Ecto neural progenitor cell (in vitro differentiated cells): ENCODE data around the gene RASSF3.
"Not testable (repeated sequence)": the region's sequence is repeated elsewhere in the genome, so short reads cannot be mapped to it uniquely, and the experiment has no call there.

Experiments
- DNase-seq: peaks from one replicate; pipeline ENCODE4 v3.0.0-alpha.2; 2018; ENCODE audit warnings: low spot score

The RASSF3 gene

DNA sequence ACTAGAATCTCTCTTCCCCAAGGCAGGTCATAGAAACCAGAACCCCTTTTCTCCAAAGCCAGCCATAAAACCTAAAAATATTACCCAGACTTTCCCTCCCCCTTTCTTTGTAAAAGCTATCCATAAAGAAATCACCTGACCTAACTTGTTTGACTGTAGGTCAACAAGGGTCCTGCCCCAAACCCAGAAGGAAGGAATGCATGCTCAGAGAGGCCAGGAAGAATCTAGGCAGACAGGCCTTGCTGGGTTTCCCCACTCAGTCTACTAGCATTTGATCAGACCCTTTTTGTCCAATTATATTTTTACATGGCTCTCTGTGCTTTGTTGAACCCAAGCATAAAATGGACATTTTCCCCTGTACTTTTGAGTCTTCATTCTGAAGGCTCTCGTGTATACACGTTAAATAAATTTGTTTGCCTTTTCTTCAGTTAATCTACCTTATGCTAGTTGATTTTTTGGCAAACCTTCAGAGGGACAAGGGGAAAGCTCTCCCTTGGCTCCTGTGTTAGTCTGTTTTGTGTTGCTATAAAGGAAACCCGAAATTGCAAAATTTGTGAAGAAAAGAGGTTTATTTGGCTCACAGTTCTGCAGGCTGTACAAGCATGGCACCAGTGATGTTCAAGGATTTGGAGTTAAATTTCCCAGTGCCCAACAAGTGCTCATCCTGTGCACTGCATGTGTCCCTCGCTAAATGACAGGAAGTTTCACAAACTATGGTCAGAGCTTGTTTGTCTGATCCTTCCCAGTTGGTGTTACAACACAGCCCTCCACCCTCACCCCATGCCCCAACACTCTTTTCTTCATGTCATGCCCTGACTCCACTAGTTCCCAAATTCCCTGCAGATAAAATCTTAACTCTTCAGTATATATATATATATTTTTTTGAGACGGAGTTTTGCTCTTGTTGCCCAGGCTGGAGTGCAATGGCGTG is 14.2 kb upstream of the RASSF3 start:
- DNase-seq, result no peak

DNA sequence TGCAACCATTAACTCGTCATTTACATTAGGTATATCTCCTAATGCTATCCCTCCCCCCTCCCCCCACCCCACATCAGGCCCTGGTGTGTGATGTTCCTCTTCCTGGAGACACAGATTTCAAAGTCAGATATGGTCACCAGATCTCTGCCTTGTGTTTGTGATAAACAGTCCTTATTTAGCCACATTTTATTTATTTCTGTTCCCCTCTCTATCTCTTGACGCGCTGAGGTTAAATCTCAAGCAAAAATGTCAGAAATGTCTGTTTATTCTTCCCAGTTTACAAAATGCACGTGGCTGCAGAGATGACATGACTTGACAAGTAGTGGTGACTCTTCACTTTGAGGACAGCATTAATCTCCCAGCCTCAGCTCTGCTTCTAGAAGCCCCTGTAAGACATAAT is 11.5 kb upstream of the RASSF3 start:
- DNase-seq, result no peak

DNA sequence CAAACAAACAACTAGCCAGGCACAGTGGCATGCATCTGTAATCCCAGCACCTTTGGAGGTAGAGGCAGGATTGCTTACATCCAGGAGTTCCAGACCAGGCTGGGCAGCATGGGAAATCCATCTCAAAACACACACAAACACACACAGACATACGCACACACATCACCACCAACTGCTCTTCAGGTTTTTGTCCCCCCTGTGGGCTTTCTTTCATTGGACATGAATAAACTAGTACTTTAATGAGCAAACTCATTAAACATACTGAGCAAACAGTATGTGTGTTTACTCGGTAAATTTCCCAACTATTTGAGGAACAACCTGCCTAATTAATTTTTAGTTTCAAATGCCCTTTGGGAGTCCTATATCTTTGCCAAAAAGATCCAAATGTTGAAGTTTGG is 10.1 kb upstream of the RASSF3 start:
- DNase-seq, result no peak

DNA sequence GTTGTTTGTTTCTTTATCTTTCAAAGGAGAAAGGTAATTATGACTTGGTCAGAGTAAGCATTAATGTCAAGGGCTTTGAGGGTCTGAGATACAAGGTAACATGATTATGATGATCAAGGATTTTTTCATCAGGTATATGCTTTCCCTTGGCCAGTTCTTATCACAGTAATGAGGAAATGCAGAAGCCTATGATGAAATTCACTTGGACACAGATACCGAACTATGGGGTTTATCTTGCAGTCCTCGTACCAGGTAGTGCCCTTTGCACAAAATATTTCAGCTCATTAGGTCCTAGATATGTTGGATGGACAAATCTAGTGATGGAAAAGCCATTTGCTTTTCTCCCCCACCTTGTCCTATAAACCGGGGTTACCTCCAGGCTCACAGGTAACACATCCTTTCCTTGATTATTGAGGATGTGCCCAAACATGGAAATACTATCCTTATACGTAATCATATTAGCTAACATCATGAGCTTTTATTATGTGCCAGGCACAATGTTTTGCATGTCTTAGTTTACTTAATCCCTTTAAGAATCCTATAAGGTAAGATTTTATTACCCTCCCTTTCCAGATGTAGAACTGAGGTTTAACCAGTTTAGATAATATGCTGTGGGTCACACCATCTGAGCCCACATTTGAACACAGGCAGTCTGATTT is 7.0 kb upstream of the RASSF3 start:
- DNase-seq, result no peak

DNA sequence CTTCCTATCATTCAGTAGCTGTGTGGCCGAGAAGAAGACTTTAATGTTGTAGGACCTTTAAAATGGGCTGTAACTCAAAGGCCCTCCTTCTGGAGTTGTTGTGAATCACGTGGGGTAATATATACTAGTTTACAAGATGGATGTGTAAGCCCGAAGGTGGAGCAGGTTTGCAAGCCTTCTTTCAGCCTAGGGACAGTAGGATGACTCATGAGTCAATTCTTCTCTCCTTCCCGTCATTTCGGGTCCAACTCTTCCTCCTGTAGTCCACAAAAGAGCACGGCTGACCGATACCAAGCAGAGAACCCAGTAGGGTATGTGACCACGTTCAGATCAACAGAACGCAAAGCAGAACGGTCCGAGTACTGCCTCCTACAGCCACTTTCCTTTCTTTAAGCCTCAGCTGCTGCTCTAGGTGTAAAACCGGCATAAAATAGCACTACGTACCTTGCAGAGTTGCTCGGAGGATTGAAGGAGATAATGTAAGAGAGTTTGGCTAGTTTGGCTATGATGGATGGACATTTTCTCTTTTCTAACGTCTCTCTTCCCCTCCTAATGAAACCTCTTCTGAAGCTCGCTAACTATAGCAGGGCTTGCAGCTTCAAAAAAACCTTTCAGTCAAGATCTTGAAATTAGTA is 1.3 kb upstream of the RASSF3 start:
- peak; percentile 64 for DNase-seq

DNA sequence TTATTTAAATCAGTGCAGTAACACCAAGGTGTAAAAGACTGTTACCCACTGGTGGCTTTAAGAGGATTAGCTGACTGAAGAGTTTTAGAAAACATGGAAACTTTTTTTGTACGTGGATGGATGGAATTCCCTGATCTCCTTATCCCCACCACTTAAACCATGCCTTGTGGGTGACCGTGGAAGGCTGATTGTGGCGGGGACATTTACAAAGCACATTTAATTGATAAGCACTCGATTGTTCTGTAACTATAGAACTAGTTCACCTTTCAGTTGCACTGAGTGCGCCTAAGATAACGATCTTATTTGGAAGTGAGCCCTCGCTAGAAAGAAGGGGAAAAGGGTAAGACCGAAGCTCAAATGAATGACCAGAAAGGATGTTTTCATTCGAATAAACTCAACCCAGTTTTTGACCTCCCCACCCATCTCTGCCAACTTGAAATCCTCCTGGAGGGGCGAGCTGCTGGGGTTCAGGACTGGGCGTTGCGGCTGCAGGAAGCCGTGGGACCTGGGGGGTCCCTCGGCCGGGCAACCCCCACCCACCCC is 688 bp upstream of the RASSF3 start:
- DNase-seq, result no peak

DNA sequence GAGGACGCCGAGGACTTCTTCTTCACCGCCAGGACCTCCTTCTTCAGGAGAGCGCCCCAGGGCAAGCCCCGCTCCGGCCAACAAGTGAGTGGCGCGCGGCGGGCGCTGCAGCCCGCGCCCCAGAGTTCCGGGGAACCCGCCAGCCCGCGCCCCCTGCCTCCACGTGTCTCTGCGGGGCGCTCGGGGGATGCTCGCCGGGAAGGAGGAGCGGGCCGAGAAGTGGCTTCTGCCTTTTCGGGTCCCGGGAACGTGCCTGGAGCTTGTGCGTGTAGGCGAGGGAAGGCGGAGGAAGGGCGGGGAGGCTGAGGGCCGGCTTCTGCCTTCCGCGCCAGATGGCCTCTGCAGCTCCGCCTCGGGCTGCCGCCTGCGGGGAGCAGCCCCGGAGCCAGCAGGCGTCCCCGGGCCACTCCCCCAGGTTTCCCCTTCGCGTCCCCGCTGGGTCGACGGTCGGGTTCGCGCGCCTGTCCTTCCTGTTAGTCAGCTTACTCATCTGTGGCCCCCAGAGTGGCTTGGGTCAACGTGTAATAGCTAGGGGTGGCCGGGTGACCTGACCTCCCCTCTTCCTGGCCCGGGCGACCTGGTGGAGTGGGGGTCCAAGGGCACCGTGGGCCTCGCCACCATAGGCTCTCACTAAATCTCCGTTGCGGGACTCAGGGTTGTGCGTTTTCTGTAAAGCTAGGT is 505 bp downstream of the RASSF3 start:
- peak; percentile 85 for DNase-seq

DNA sequence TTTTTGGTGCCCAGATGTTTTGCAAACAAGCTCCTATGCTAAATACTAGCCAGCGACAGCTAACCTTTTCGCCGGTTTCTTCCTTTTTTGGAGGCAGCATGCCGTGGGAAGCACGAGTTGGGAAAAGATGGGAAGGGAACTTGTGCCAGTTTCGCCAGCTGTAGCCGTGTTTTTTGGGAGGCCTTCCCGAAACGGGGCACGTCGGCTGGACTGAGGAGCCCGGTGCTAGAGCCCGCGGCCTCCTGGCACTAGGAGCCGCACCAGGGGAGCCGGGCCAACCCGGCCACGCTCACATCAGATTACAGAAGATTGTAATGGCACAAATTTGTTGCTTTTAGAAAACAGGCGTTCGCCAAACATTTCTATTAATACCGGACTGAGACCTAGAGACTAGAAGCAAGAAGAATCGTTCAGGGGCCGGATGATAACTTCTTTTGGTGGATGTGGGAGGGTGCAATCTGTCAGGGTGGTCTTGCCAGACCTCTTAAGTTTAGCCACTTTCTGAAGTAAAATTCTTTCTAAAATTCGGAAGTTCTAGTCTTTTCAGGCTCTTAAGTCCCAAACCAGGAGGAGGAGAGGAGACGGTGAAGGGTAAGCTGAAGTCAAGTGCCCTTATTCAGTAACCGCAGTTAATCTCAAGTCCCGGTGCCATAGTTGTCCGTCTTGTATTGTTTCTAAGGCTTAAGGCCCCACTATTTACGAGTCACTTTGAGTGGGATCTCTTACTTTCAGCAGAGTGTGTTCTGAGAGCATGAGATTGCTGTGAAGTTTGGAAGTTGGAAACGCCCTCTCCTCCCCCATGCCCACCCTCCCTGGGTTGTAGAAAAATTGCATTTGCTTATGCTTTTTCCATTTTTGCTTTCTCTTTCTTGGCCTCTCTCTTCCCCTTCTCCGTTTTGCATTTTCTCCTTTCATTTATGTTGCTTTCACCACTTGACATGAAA is 1.3 kb downstream of the RASSF3 start:
- peak; percentile 56 for DNase-seq

DNA sequence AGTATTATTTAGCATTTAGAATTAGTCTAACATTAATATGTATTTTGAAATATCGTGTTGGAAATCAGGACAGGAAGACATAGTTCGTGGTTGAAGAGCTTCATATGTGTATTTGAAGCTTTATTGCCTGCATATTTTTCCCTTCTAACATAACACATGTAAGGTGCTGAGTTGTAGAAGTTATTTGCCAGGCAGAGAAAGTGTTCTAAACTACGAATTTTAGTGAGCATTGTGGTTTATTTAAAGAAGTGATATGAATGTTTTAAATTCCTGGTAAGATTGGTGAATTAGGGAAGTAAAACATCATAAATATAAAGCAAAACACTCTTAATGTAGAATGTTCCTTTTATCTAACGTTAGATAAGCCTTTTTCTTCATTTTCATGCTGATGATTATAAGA is 2.5 kb downstream of the RASSF3 start:
- DNase-seq, result no peak

DNA sequence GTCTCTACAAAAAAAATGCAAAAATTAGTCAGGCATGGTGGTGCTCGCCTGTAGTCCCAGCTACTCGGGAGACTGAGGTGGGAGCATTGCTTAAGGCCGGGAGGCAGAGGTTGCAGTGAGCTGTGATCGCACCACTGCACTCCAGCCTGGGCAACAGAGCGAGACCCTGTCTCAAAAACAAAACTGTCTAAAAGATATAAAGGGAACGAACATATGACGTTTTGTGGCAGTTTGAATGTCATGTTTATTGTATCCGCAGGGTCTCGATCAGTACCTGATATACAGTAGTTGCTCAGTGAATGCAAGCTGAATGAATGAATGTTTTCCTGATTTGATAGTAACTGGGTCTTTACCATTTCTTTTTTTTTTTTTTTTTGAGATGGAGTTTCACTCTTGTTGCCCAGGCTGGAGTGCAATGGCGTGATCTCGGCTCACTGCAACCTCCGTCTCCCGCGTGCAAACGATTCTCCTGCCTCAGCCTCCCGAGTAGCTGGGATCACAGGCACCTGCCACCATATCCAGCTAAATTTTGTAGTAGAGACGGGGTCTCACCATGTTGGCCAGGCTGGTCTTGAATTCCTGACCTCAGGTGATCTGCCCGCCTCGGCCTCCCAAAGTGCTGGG is 3.6 kb downstream of the RASSF3 start:
- not testable (repeated sequence) for DNase-seq

DNA sequence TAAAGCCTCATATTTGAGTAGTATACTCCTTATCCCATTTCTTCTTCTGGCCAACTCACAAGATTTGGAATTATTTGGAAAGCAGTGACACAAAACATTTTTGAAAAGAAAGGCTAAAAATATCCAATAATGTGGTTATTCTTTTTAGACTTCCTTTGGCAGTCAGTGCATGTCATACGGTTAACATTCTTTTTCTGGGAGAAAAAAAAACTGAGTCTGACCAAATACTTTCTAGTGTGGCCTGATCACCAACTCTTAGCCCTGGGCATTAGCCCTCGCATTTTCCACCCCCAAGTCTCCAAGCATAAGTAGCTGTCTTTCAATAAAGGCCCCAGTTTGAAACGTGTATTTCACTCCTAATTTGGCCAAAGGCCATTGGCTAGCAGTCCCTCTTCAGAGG is 5.9 kb downstream of the RASSF3 start:
- DNase-seq, result no peak

DNA sequence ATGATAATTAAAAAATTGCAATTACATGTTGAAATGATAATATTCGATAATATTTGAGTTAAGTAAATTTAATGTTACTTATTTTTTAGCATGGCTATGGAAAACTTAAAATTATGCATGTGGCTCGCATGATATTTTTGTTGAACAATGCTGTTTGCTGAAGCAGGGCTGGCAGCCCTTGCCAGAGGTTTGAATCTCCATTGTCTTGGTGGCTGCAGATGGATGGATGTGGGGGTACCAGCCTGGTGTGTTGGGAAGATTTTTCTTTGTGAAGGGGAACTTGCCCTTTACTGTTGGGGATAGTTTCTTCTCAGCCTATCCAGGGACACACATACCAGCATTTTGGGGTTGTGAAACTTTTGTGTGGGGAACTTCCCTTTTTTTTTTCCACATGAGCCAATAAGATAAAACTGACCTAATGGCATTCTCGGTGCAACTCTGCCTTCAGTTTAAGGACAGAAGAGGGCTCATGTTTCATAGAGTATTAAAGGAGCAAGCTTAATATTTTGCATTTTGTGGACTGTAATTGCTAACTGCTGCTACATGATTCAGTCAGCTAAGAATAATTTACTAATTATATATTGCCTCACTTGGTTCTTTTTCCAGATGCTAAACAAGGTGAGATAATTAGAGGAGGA is 8.8 kb downstream of the RASSF3 start:
- DNase-seq, result no peak

DNA sequence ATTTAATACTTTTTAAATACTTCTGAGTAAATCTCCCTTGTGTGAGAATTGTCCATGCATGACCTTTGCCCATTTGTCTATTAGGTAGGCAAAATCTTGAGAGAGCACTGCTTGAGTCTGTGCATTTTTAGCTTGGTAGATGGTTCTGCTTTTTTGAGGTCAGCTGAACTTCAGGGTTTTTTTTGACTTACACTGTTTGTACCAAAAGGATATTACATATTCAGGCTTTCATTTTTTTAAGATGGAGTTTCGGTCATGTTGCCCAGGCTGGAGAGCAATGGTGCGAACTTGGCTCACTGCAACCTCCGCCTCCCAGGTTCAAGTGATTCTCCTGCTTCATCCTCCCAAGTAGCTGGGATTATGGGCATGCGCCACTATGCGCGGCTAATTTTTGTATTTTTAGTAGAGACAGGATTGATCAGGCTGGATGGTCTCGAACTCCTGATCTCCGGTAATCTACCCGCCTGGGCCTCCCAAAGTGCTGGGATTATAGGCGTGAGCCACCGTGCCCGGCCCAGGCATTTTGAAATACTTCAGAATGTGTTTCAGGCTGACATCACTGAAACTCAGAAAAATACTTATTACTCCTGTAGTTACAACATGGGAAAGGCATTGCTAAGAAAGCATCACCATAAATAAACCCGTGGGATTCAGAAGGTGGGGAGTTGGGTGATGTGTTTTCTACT is 11.1 kb downstream of the RASSF3 start:
- DNase-seq, result no peak

DNA sequence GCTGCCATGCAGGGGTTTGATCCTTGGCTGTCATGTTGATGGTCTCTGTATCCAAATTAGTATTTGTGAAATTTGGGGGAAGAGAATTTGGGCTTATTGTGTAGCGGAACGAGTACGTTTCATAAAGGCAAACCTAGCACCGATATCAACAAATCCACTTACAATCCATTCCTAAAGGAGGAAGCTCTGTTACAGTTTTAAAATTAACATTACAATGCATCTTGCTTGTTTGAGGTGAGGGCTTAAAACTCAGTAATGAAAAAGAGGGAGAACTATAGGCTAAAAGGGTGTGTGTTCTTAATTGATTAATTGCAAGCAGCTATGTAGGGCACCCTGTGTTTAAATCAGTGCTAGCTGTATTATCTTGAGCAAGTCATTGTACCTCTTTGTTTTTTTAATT is 13.7 kb downstream of the RASSF3 start:
- DNase-seq, result no peak

DNA sequence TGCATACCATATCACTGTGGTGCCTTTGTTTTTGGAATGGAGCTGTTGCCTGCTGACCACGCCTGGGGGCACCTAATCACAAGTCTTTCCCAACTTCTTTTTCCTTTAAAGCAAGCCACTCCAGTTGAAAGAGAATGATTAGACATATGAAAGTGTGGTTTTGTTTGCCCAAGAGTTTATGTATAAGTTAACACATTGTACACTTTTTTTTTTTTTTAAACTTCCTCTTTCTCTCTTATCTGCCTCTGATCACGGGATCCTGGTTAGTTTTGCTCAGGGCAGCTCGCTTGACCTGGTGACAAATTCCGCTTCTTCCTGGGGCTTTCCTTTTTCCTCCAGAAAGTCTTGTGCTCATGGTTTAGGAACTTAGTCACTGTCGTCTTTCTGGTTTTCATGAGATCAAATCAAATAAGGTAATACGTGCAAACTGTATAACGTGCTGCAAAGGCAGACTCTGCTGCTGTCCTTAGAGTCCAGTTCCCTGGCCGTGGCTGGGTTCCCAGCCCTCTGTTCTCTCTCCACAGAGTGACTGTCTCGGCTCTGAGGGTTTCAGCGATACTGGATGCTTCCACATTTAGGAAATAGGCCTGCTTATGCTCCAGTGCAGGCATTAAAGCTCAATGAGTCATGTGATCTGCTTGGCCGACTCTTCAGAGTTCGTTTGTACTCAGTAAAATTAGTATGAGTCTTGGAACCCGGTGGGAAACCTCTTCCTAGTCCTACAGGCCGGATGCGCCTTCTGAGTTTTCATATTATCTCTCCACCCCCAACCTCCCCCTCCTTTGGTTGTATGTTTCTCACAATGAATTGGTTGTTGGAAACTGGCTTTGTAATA is 15.2 kb downstream of the RASSF3 start:
- DNase-seq, result no peak

DNA sequence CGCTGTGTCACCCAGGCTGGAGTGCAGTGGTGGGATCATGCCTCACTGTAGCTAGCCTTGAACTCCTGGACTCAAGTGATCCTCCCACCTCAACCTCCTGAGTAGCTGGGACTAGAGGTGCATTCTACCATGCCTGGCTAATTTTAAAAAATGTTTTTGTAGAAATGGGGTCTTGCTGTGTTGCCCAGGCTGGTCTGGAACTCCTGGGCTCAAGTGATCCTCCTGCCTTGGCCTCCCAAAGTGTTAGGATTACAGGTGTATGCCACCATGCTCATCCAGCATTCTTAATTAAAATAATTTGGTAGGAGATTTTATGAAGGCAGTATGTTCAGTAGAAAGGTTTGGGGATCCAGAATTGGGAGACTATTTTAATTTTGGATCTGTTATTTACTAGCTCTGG is 16.3 kb downstream of the RASSF3 start:
- DNase-seq, result not testable (repeated sequence)

DNA sequence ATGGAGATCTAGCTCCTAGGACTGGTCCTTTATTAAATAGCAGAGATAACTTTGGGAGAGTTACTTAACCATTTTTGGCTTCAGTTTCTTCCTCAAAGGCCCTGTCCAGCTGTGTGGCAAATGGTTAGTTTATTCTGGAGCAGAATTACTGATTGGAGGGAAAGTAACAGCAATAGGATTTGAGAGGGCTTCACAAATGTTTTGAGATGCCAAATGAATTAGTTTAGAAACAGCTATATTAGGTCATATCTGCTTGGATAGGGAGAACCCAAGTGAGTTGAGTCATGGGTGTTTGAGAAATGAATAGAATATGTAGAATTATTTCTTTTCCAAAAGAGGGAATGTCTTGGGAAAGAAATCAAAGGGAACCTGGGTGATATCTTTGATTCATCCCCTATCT is 17.5 kb downstream of the RASSF3 start:
- DNase-seq, result no peak

DNA sequence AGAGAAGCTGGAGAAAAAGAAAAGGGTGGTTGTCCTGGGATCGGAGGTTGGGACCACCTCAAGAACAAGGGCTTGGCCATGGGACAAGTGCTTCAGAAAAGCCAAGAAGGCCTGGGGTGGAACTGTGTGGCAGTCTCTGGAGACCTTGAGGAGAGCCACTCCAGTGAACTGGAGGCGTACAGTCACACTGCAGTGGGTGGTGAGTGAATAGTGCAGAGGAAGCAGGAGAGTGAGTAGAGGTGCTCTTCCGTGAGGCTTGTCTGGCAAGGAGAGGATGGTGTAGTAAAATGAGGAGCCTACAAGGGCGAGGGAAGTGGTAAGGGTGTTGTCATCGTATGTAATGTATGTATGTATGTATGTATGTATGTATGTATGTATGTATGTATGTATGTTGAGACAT is 20.9 kb downstream of the RASSF3 start:
- DNase-seq, result no peak
